CD4-positive, CD25-positive, alpha-beta regulatory T cell (primary cell): ENCODE data around the gene GTPBP6. TPM values are rescaled to one million over a fixed set of nuclear protein-coding genes. Genes with fewer than 3 reads are reported as not detected.
"Not testable (repeated sequence)": the region's sequence is repeated elsewhere in the genome, so short reads cannot be mapped to it uniquely, and the experiment has no call there.

Experiments
- ATAC-seq, 2 donors: fragments of 150-1000 bp; cut with Tn5 transposase; one replicate each; pipeline ENCODE4 v1.10.0; 2021; ENCODE audit warnings: low read depth in 2 of 2, moderate number of reproducible peaks in 2 of 2, moderate library complexity in 1 of 2
- DNase-seq, 3 donors: peaks; one replicate each; pipeline versions ENCODE4 v3.0.0 to v3.0.0-alpha.2; 2012 to 2022; ENCODE audit warnings: mixed read lengths in 1 of 3
- H3K27ac ChIP-seq: one replicate; pipeline ENCODE4 v1.7.0; 2013; ENCODE audit warnings: mild to moderate bottlenecking, low read length; ENCODE audit not compliant: insufficient read depth, poor library complexity, severe bottlenecking
- H3K27me3 ChIP-seq: one replicate; pipeline ENCODE4 v1.7.0; 2013; ENCODE audit warnings: low read length; ENCODE audit not compliant: control insufficient read depth, insufficient read depth
- H3K36me3 ChIP-seq: one replicate; pipeline ENCODE4 v1.7.0; 2013; ENCODE audit warnings: mild to moderate bottlenecking, low read length, moderate library complexity; ENCODE audit not compliant: control insufficient read depth, insufficient read depth
- H3K4me1 ChIP-seq: 2 replicates; pipeline ENCODE4 v1.7.0; 2013; ENCODE audit warnings: mild to moderate bottlenecking, low read length; ENCODE audit not compliant: insufficient read depth, control insufficient read depth, poor library complexity, severe bottlenecking
- H3K4me3 ChIP-seq: one replicate; pipeline ENCODE4 v1.7.0; 2013; ENCODE audit warnings: low read depth, mild to moderate bottlenecking, low read length, moderate library complexity
- H3K9me3 ChIP-seq, 2 experiments: 1 replicate in 1 of 2; 2 replicates in 1 of 2; pipeline ENCODE4 v1.7.0; 2013; ENCODE audit warnings: low read length in 2 of 2, mild to moderate bottlenecking in 1 of 2, moderate library complexity in 1 of 2; ENCODE audit not compliant: control insufficient read depth in 2 of 2
- H3K27ac Mint-ChIP-seq, 3 donors: one replicate each; pipeline ENCODE4 v1.8.0; 2020 to 2022; ENCODE audit warnings: mild to moderate bottlenecking in 3 of 3, mixed read lengths in 3 of 3, moderate library complexity in 2 of 3
- H3K27me3 Mint-ChIP-seq: one replicate; pipeline ENCODE4 v1.8.0; 2022; ENCODE audit warnings: mild to moderate bottlenecking, mixed read lengths
- H3K36me3 Mint-ChIP-seq: one replicate; pipeline ENCODE4 v1.8.0; 2020; ENCODE audit warnings: mixed read lengths
- H3K4me1 Mint-ChIP-seq, 4 donors: one replicate each; pipeline ENCODE4 v1.8.0; 2020 to 2022; ENCODE audit warnings: mixed read lengths in 4 of 4, mild to moderate bottlenecking in 1 of 4
- H3K4me3 Mint-ChIP-seq, 4 donors: one replicate each; pipeline ENCODE4 v1.8.0; 2020 to 2022; ENCODE audit warnings: mild to moderate bottlenecking in 4 of 4, mixed read lengths in 4 of 4, moderate library complexity in 3 of 4
- H3K9me3 Mint-ChIP-seq, 7 donors: one replicate each; pipeline ENCODE4 v1.8.0; 2020 to 2022; ENCODE audit warnings: mixed read lengths in 7 of 7, mild to moderate bottlenecking in 3 of 7, moderate library complexity in 2 of 7
- polyA plus RNA-seq, 4 donors: library from polyadenylated mRNA; unstranded; fragments of 300-500 nt; fragmentation: Illumina TruSeq; gene quantifications; one replicate each; pipeline ENCODE4 v1.2.3, GENCODE V29; 2021
- total RNA-seq: library from RNA; stranded (reverse); gene quantifications from one replicate; pipeline ENCODE4 v1.2.3, GENCODE V29; 2022

GTPBP6 gene
- total and polyA plus RNA-seq, 5 donors from 2014 or later = 29.7 to 62.2 (median 36.7) TPM

- H3K36me3 Mint-ChIP-seq = peaks cover 7% of the 10 kb centered on the region
- H3K4me3 ChIP-seq = no peak overlapping the region
- no peaks in the 10 kb centered on the region for H3K27me3 ChIP-seq
- DNase-seq = no peak
- peaks cover 8% of the 10 kb centered on the region for H3K4me1 ChIP-seq
- no peaks in the 10 kb centered on the region for H3K9me3 ChIP-seq
- no peak overlapping the region for H3K27ac ChIP-seq
- H3K9me3 Mint-ChIP-seq = peaks cover 0 to 2% (median 0%) of the 10 kb centered on the region in 7 donors
- H3K27ac Mint-ChIP-seq = no peak overlapping the region
- H3K27me3 Mint-ChIP-seq = no peaks in the 10 kb centered on the region
- peak overlapping the region in 1 of 4 donors; percentile 43 for H3K4me3 Mint-ChIP-seq
- ATAC-seq = no peak
- H3K36me3 ChIP-seq = no peaks in the 10 kb centered on the region
- H3K4me1 Mint-ChIP-seq = peaks cover 0 to 2% (median 0%) of the 10 kb centered on the region in 4 donors
Observed at GRCh38 chrX:331825-332495, 13.4 kb upstream of the GTPBP6 start.

- Histone ChIP-seq H3K36me3 (no peaks in the 10 kb centered on the region), H3K9me3 (no peaks in the 10 kb centered on the region), H3K4me3 (no peak overlapping the region), H3K27me3 (no peaks in the 10 kb centered on the region), H3K27ac (no peak overlapping the region), H3K4me1 (peaks cover 8% of the 10 kb centered on the region)
- peaks cover 2% of the 10 kb centered on the region for H3K36me3 Mint-ChIP-seq
- peaks cover 0 to 2% (median 0%) of the 10 kb centered on the region in 4 donors for H3K4me1 Mint-ChIP-seq
- H3K27ac Mint-ChIP-seq = no peak overlapping the region
- no peaks in the 10 kb centered on the region for H3K27me3 Mint-ChIP-seq
- peak overlapping the region in 1 of 4 donors; percentile 43 for H3K4me3 Mint-ChIP-seq
- ATAC-seq = peak in 1 of 2 donors; percentile 57
- DNase-seq = peak in 1 of 3 donors; percentile 16
- H3K9me3 Mint-ChIP-seq = peaks cover 0 to 1% (median 0%) of the 10 kb centered on the region in 7 donors
Observed at GRCh38 chrX:331151-331824, 12.7 kb upstream of the GTPBP6 start.

GRCh38 chrX:330726-331150, 12.1 kb upstream of the GTPBP6 start:
- H3K9me3 ChIP-seq = no peaks in the 10 kb centered on the region
- ATAC-seq (peak in 1 of 2 donors; percentile 22), DNase-seq (no peak)
- H3K4me3 ChIP-seq = no peak overlapping the region
- H3K4me1 ChIP-seq = peaks cover 8% of the 10 kb centered on the region
- no peaks in the 10 kb centered on the region for H3K36me3 ChIP-seq
- Mint-ChIP-seq H3K4me3 (no peak overlapping the region), H3K4me1 (peaks cover 0 to 2% (median 0%) of the 10 kb centered on the region in 4 donors), H3K9me3 (peaks cover 0 to 1% (median 0%) of the 10 kb centered on the region in 7 donors), H3K36me3 (no peaks in the 10 kb centered on the region), H3K27me3 (no peaks in the 10 kb centered on the region), H3K27ac (no peak overlapping the region)
- no peaks in the 10 kb centered on the region for H3K27me3 ChIP-seq
- H3K27ac ChIP-seq = no peak overlapping the region

GRCh38 chrX:330141-330725, 11.6 kb upstream of the GTPBP6 start:
- peak overlapping the region in 1 of 4 donors; percentile 16 for H3K4me3 Mint-ChIP-seq
- H3K4me1 ChIP-seq, H3K27ac Mint-ChIP-seq, H3K9me3 ChIP-seq, H3K27me3 Mint-ChIP-seq, DNase-seq, H3K4me1 Mint-ChIP-seq, H3K36me3 ChIP-seq, H3K27ac ChIP-seq, H3K9me3 Mint-ChIP-seq, H3K36me3 Mint-ChIP-seq, ATAC-seq, H3K4me3 ChIP-seq, H3K27me3 ChIP-seq: not testable (repeated sequence)

GRCh38 chrX:329291-329910, 10.8 kb upstream of the GTPBP6 start:
- Histone ChIP-seq H3K27me3 (no peaks in the 10 kb centered on the region), H3K36me3 (no peaks in the 10 kb centered on the region), H3K4me1 (peaks cover 8% of the 10 kb centered on the region), H3K27ac (no peak overlapping the region), H3K4me3 (no peak overlapping the region), H3K9me3 (no peaks in the 10 kb centered on the region)
- Mint-ChIP-seq H3K27ac (peak overlapping the region in 1 of 3 donors; percentile 60), H3K36me3 (no peaks in the 10 kb centered on the region), H3K27me3 (no peaks in the 10 kb centered on the region), H3K9me3 (peaks cover 0 to 1% (median 0%) of the 10 kb centered on the region in 7 donors), H3K4me3 (no peak overlapping the region), H3K4me1 (peaks cover 0 to 2% (median 0%) of the 10 kb centered on the region in 4 donors)
- ATAC-seq = no peak
- no peak for DNase-seq

- Histone ChIP-seq H3K27me3 (no peaks in the 10 kb centered on the region), H3K36me3 (no peaks in the 10 kb centered on the region), H3K9me3 (no peaks in the 10 kb centered on the region), H3K4me1 (peaks cover 17% of the 10 kb centered on the region), H3K4me3 (no peak overlapping the region), H3K27ac (no peak overlapping the region)
- Mint-ChIP-seq H3K4me3 (no peak overlapping the region), H3K27me3 (peaks cover 9% of the 10 kb centered on the region), H3K4me1 (peaks cover 4 to 10% (median 8%) of the 10 kb centered on the region in 4 donors), H3K9me3 (peaks cover 0 to 1% (median 0%) of the 10 kb centered on the region in 7 donors), H3K27ac (peak overlapping the region in 1 of 3 donors; percentile 14), H3K36me3 (no peaks in the 10 kb centered on the region)
- no peak for ATAC-seq
- no peak for DNase-seq
Observed at GRCh38 chrX:327660-328126, 9.1 kb upstream of the GTPBP6 start.

GRCh38 chrX:324664-325063, 6.1 kb upstream of the GTPBP6 start:
- H3K27me3 ChIP-seq, H3K36me3 ChIP-seq, H3K9me3 ChIP-seq, H3K4me3 ChIP-seq, H3K27ac ChIP-seq, H3K9me3 Mint-ChIP-seq, H3K27ac Mint-ChIP-seq, H3K36me3 Mint-ChIP-seq: not testable (repeated sequence)
- ATAC-seq (peak in 1 of 2 donors; percentile 24), DNase-seq (peak in 1 of 3 donors; percentile 66)
- Mint-ChIP-seq H3K27me3 (peaks cover 16% of the 10 kb centered on the region), H3K4me1 (peaks cover 7 to 21% (median 16%) of the 10 kb centered on the region in 4 donors), H3K4me3 (peak overlapping the region in 2 of 4 donors; percentile 66 to 73)
- peaks cover 26% of the 10 kb centered on the region for H3K4me1 ChIP-seq
